ENCODE results near the gene HEPACAM2.

HEPACAM2 gene

DNA sequence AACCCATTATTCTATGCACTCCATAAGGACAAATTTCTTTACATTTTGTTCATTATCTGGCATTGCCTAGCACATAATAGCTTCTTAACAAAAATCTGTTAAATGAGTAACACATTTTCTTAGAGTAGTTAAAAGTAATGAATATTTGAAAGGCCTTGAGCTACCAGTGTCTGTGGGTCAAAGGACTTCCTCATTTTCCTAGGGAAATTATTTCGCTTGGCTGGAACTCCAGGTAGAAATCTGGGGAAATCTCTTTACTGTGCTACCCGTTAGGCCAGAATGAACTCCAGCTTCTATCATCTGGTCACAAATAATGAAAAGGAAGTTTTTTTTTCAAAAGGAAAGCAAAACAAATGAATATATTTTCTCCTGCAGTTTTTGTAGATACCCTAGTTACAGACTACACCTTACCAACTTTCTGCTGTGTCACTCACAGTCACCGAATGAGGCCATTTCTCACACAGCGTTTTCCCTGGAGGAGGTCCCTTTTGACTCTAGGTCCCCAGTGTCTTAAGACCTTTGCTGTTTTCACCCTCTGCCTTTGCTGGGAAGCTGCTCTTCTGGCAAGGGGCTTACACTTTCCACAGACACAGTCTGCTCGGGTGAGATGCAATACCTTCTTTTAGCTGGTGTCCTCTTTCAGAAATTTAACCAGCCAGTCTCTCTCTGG lies 79.7 kb downstream of the HEPACAM2 start:
- DNase-seq = no peak

DNA sequence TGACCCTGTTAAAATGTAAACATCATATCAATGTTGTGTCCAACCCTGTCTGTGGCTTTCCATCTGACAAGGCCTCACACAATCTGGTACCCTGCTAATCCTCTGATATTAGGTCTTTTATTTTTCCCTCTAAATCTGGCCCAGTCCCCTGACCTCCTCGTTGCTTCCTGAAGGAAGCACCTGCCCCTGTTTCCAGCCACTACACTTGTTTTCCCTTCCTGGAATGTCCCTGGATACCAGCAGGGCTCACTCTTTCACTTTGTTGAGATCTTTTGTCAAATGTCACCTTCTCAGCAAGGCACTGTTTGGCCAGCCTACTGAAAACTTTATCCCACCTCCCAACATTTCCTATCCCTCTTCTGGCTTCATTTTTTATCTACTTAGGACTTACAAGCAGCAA lies 80.2 kb downstream of the HEPACAM2 start:
- DNase-seq = no peak

DNA sequence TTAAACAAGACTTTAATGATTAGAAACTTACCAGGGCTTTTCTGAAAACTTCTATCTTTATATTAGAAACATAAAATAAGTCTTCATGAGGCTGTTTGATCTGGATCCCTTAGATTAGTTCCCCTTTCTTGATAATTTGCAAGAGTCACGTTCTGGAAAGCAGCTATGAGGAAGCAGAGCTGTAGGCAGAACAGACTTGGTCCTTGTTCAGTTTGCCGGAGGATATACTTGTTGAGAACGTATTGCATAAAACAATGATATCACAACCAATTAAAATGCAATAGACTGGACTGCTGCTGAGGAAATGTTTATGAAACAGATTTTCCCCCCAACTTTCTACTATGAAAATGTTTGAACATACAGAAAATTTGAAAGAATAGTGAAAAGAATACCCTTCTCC lies 80.9 kb downstream of the HEPACAM2 start:
- DNase-seq = no peak

DNA sequence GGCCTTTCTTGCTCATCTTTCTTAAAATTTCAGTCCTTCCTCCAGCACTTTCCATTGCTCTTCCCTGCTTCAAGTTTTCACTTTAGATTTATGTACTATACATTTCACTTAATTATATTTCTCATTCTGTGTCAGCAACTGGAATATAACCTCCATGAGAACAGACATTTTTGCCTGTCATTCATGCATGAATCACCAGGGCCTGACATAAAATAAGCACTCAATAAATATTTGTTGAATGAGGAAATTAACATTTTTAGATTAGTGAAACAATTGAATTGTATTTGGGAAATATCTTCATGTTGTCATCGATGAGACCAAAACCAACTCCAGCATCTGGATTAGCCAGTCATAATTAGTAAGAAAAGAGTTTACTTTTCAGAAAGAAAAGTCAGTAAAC lies 84.1 kb downstream of the HEPACAM2 start:
- DNase-seq = no peak

DNA sequence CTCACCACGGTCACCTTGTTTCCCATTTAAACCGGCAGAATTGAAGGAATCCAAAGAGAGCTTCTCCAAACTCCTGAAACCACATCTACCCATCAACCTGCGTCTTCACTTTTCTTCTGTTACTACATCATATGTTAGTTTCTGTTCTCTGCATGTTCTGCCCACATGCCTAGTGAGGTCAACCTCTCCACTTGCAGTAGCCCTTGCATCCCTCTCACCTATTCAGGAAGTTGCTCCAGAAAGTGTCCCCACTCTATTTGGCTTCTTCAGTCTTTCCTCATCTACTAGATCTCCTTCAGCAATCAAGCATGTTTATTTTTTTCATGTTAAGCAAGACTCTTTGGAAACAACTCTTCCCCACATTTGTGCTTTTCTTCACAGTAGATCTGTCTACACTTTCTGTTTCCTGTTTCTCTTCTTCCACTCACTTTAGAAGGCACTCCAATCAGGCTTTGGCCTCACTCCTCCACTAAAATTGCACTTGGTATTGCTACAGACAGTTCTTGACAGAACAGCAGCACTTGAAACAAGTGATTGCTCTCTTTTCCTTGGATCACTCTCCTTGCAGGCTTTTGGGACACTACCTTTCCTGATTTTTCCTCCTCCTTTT lies 85.6 kb downstream of the HEPACAM2 start:
- no peak for DNase-seq

DNA sequence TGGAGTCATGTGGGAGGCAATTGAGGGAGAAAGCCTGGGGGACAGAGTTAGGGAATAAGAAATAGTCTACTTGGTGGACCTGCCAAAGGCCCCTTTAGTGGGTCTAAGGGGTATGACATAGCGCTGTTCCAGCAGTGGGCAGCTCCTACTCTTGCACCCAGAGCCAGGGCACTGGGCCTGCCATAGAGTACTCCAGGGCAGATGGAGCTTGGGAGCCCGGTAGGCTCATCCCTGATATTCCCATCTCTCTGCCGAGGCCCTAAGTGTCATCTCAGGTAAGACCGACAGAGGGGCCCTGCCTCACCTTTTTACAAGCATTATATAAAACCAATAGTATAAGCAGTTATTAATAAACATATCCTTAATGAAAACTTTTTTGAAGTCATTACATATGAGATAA lies 87.7 kb downstream of the HEPACAM2 start:
- DNase-seq = no peak
